ENCODE results near the gene CDC42BPG.

CDC42BPG gene

DNA sequence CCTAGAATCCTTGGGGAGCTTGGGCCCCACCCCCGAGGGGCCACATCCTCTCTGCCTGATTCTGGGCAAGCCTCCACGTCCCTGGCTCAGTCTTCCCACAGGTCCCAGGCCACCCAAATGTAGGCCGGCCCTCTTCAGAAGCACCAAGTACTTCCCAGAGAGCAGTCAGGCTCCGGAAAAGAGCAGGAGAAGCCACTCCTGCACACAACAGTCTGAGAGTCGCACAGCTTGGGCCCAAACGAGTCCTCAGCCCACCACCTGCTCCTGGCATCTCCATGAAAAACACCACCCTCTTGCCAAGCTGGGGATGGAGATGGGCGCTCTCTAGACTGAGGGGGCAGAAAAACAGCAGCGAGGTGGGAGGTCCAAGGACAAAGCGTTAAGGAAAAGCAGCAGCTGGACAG is 18.5 kb upstream of the CDC42BPG start:
- no peaks in the 10 kb centered on the region for H3K27me3 Mint-ChIP-seq
- ATAC-seq (no peak), DNase-seq (no peak)
- peaks cover 95% of the 10 kb centered on the region for H3K4me1 Mint-ChIP-seq
- H3K27ac Mint-ChIP-seq: peak overlapping the region; percentile 98
- H3K36me3 Mint-ChIP-seq (ENCODE audit: low read depth): peaks cover 36% of the 10 kb centered on the region
- H3K9me3 Mint-ChIP-seq: peaks cover 8% of the 10 kb centered on the region
- H3K4me3 Mint-ChIP-seq: peak overlapping the region; percentile 66

DNA sequence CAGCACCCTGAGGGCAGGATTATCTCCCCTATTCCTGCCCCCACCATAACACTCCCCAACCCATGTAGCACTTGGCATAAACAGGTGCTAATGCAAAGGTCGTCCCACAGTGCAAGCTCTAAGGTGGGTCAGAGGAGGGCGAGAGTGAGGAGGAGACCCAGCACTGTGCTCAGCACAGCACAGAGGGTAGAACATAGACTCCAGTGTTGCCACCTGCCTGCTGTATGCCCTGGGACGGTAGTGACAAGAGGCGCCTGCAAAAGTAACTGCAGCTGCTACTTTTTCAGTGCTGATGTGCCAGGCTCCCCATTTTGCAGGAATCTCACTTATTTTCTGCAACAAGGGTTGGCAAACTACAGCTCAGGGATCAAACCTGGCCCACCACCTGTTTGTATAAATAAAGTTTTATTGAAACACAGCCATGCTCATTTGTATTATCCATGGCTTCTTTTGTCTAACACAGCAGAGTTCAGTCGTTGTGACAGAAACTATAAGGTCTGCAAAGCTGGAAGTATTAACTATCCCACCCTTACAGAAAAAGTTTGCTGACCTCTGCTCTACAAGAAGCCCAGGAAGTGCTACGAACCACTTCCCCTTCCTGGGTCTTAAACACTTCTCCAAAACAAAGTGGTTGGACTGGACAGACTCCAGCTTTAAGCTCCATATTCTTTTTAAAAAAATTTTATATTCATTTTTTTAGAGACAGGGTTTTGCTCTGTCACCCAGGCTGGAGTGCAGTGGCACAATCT is 16.9 kb upstream of the CDC42BPG start:
- H3K9me3 Mint-ChIP-seq: peaks cover 8% of the 10 kb centered on the region
- DNase-seq (peak; percentile 23), ATAC-seq (no peak)
- H3K27me3 Mint-ChIP-seq: no peaks in the 10 kb centered on the region
- peaks cover 37% of the 10 kb centered on the region for H3K36me3 Mint-ChIP-seq (ENCODE audit: low read depth)
- peaks cover 96% of the 10 kb centered on the region for H3K4me1 Mint-ChIP-seq
- H3K4me3 Mint-ChIP-seq: peak overlapping the region; percentile 16
- peak overlapping the region; percentile 98 for H3K27ac Mint-ChIP-seq

GRCh38 chr11:64859542-64860414 is 15.3 kb upstream of the CDC42BPG start:
- H3K4me1 Mint-ChIP-seq: peaks cover 96% of the 10 kb centered on the region
- H3K36me3 Mint-ChIP-seq (ENCODE audit: low read depth): peaks cover 38% of the 10 kb centered on the region
- no peaks in the 10 kb centered on the region for H3K27me3 Mint-ChIP-seq
- no peaks in the 10 kb centered on the region for H3K9me3 Mint-ChIP-seq
- H3K4me3 Mint-ChIP-seq: peak overlapping the region; percentile 73
- DNase-seq (peak; percentile 64), ATAC-seq (peak; percentile 70)
- H3K27ac Mint-ChIP-seq: peak overlapping the region; percentile 98

DNA sequence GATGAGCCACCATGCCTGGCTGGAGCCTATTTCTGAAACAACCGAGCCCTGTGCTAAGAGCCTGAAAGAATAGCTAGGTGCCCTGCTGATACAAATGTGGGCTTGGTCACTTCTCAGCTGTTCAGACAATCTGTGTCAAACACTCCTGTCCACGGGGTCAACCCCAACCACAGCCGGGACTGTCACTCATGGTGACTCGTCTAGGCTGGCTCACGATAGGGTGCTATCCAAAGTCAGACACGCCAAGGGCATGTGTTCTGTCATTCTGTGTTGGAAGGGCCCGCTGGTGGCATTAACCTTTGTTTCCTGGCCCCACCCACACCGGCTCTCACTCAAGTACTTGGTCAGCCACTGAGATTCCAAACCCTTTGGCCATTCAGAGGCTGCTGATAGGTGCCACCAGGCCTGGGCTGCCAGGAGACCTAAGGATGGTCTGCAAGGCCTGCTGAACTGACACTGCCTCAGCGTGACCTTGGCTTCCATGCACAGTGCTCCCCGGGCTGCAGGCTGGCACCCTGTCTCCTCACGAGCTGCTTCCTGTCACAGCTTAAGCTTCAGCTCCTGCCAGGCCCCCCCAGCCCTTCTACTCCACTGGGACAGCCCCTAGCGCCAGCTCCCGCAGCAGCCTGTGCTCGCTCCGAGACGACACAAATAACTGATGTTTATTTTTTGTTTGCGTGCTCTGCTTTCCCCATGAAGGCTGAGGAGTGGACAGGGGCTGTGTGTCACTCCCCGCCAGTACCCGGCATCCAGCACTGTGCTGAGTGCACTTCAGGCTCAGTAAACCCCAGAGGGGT is 14.2 kb upstream of the CDC42BPG start:
- H3K4me1 Mint-ChIP-seq: peaks cover 96% of the 10 kb centered on the region
- no peaks in the 10 kb centered on the region for H3K27me3 Mint-ChIP-seq
- peaks cover 43% of the 10 kb centered on the region for H3K36me3 Mint-ChIP-seq (ENCODE audit: low read depth)
- peak; percentile 44 for ATAC-seq
- peak overlapping the region; percentile 98 for H3K27ac Mint-ChIP-seq
- DNase-seq: peak; percentile 71
- peak overlapping the region; percentile 73 for H3K4me3 Mint-ChIP-seq
- no peaks in the 10 kb centered on the region for H3K9me3 Mint-ChIP-seq

GRCh38 chr11:64857485-64857884 is 13.0 kb upstream of the CDC42BPG start:
- ATAC-seq (no peak), DNase-seq (no peak)
- Mint-ChIP-seq H3K4me3 (no peak overlapping the region), H3K27me3 (no peaks in the 10 kb centered on the region), H3K4me1 (peaks cover 96% of the 10 kb centered on the region), H3K36me3 (ENCODE audit: low read depth) (peaks cover 46% of the 10 kb centered on the region), H3K27ac (peak overlapping the region; percentile 55), H3K9me3 (no peaks in the 10 kb centered on the region)

GRCh38 chr11:64856382-64857227 is 12.2 kb upstream of the CDC42BPG start:
- ATAC-seq (peak; percentile 50), DNase-seq (peak; percentile 80)
- Mint-ChIP-seq H3K27me3 (no peaks in the 10 kb centered on the region), H3K4me3 (peak overlapping the region; percentile 46), H3K27ac (peak overlapping the region; percentile 91), H3K9me3 (no peaks in the 10 kb centered on the region), H3K4me1 (peaks cover 97% of the 10 kb centered on the region), H3K36me3 (ENCODE audit: low read depth) (peaks cover 44% of the 10 kb centered on the region)

- DNase-seq (peak; percentile 26), ATAC-seq (no peak)
- peaks cover 41% of the 10 kb centered on the region for H3K36me3 Mint-ChIP-seq (ENCODE audit: low read depth)
- H3K9me3 Mint-ChIP-seq: no peaks in the 10 kb centered on the region
- H3K27me3 Mint-ChIP-seq: no peaks in the 10 kb centered on the region
- peak overlapping the region; percentile 56 for H3K4me3 Mint-ChIP-seq
- H3K27ac Mint-ChIP-seq: peak overlapping the region; percentile 91
- peaks cover 97% of the 10 kb centered on the region for H3K4me1 Mint-ChIP-seq
Measured at GRCh38 chr11:64855596-64856304, 11.3 kb upstream of the CDC42BPG start.

DNA sequence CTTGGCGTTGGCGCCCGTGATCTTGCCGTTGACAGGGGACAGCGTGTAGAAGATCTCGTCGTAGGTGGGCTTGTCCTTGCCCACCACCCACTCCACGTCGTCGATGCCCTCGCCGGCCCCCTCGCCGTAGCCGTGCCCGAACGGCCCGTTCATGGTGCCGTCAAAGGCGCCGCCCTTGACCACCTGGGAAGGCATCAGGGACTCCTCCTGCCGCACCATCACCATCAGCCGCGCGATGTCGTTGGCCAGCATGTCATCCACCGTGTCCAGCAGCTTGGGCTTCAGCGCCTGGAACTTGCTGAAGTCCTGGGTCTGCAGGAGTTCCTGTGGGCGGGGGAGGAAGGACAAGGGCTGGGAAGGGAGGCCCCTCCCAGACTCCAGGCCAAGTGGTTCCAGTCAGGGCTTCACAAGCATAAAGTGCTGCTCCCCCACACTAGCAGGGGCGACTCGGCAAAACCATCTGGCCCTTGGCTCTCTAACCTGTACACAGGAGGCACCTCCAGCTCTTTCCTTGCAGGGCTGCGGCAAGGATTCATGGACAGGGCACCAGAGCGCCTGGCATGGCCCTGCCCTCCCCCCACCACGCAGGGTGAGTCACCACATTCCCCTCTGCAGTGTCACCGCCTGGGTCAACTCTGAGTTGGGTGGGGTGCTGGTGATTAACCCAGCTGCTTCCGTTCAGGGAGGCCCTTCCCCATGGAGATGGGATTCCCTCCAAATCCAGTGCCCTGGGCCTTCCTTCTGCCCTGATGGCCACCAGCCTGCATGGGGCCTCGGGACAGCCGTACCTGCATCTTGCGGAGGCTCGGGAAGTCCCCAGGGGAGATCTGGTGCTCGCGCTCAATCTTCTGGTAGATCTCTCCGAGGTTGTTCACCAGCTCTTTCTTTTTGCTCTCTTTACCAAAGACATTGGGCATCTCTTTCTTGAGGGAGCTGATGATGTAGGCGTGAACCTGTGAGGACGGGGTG is 10.4 kb upstream of the CDC42BPG start:
- H3K27me3 Mint-ChIP-seq: no peaks in the 10 kb centered on the region
- peak; percentile 69 for DNase-seq
- H3K9me3 Mint-ChIP-seq: no peaks in the 10 kb centered on the region
- H3K27ac Mint-ChIP-seq: peak overlapping the region; percentile 91
- no peak for ATAC-seq
- peaks cover 36% of the 10 kb centered on the region for H3K36me3 Mint-ChIP-seq (ENCODE audit: low read depth)
- peak overlapping the region; percentile 56 for H3K4me3 Mint-ChIP-seq
- H3K4me1 Mint-ChIP-seq: peaks cover 94% of the 10 kb centered on the region

GRCh38 chr11:64854157-64854533 is 9.7 kb upstream of the CDC42BPG start:
- Mint-ChIP-seq H3K27me3 (no peaks in the 10 kb centered on the region), H3K36me3 (ENCODE audit: low read depth) (peaks cover 36% of the 10 kb centered on the region), H3K4me1 (peaks cover 94% of the 10 kb centered on the region), H3K27ac (no peak overlapping the region), H3K4me3 (no peak overlapping the region), H3K9me3 (no peaks in the 10 kb centered on the region)
- no peak for DNase-seq
- no peak for ATAC-seq

GRCh38 chr11:64853709-64854108 is 9.3 kb upstream of the CDC42BPG start:
- no peaks in the 10 kb centered on the region for H3K27me3 Mint-ChIP-seq
- no peaks in the 10 kb centered on the region for H3K9me3 Mint-ChIP-seq
- no peak overlapping the region for H3K4me3 Mint-ChIP-seq
- H3K27ac Mint-ChIP-seq: peak overlapping the region; percentile 87
- peaks cover 34% of the 10 kb centered on the region for H3K36me3 Mint-ChIP-seq (ENCODE audit: low read depth)
- H3K4me1 Mint-ChIP-seq: peaks cover 94% of the 10 kb centered on the region
- ATAC-seq (no peak), DNase-seq (peak; percentile 23)

- ATAC-seq: no peak
- peak; percentile 40 for DNase-seq
- H3K9me3 Mint-ChIP-seq: no peaks in the 10 kb centered on the region
- peaks cover 30% of the 10 kb centered on the region for H3K36me3 Mint-ChIP-seq (ENCODE audit: low read depth)
- peak overlapping the region; percentile 51 for H3K4me3 Mint-ChIP-seq
- peaks cover 93% of the 10 kb centered on the region for H3K4me1 Mint-ChIP-seq
- peak overlapping the region; percentile 87 for H3K27ac Mint-ChIP-seq
- no peaks in the 10 kb centered on the region for H3K27me3 Mint-ChIP-seq
Measured at GRCh38 chr11:64852804-64853509, 8.5 kb upstream of the CDC42BPG start.

GRCh38 chr11:64851831-64852351 is 7.4 kb upstream of the CDC42BPG start:
- Mint-ChIP-seq H3K4me1 (peaks cover 92% of the 10 kb centered on the region), H3K27ac (peak overlapping the region; percentile 87), H3K36me3 (ENCODE audit: low read depth) (peaks cover 24% of the 10 kb centered on the region), H3K27me3 (no peaks in the 10 kb centered on the region), H3K4me3 (peak overlapping the region; percentile 65), H3K9me3 (no peaks in the 10 kb centered on the region)
- DNase-seq: peak; percentile 36
- no peak for ATAC-seq
